DMS53 treated with DMSO at 0.1 percent for 48 hours (cell line): ENCODE measurements around the gene AOAH.

Source experiments
- DNase-seq: peaks from one replicate; lab custom pipeline; 2025; ENCODE audit not compliant: unreplicated experiment; lab: John Stamatoyannopoulos, UW

AOAH gene

DNA sequence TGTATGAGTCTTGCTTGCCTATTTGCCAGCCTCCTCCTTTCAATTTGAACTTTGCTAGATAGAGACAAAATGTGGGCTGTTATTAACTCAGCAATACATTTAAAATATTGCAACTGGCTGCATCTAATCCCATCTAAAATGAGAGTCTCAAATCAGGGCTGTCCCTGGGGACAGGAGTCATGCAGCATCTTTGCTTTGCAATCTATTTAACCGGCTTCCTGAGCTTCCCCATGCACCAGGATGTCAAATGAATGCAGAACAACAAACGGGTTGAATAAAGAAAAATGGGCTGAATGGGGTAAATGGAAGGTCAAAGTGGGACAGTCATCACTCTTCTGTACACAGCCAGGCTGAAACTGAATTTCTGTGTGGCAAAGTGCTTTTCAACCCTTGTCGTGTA lies 89.2 kb downstream of the AOAH start:
- DNase-seq, result no peak

DNA sequence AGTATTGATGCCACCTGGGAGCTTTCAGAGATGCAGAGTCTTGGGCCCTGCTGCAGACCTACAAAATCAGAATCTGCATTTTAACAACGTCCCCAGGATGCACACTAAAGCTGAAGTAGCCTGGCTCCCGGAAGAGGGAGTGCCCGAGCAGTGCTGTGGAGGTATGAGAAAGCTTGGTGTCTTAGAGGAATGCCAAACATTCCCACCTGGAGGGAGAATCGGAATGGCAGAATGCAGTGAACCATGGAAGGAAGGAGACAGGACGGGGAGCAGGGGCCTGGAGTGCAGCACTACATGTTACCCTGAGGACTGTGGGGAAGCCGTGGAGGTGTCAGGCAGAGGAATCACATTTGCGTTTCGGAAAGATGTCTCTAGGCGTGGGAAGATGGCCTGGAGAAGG lies 90.9 kb downstream of the AOAH start:
- DNase-seq, result no peak

DNA sequence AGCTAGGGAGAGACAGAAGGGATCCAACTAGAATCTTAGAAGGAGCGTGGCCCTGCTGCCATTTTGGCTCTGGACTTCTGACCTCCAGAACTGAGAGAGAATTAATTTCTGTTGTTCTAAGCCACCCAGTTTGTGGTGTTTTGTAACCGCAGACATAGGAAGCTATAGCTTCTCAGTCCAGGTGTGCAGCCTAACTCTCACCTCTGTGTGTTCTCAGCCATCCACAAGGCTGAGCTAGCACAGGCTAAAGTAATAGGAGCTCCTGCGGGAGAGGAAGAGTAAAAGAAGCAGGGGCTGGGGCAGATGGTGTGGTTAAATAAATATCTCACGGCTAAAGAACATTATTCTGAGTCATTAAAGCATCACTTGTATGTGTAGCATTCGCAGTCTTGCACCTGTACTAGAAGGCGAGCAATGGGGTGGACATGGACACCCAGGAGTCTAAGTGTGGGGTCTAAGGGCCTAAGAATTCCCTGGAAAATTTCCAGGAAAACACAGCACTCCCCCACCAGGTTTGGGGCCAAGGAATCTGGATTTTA lies 94.1 kb downstream of the AOAH start:
- no peak for DNase-seq

DNA sequence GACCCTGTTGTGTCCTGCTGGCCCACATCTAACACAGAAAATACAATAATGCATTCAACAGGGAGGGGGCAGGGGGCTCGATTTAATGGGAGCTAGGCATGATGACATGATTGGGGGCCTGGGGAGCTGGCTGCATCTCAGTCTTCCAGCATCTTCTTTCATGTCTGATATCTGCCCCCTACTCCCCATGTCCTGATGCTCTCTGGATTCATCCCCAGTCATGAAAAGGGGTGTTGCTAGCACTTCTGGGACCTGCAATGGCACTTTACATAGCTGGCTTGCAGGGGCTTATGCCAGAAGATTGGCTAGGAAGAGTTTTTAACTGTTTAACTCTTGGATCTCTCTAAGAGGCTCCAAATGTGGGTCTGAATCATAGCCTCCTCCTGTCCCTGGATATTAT lies 94.9 kb downstream of the AOAH start:
- no peak for DNase-seq

DNA sequence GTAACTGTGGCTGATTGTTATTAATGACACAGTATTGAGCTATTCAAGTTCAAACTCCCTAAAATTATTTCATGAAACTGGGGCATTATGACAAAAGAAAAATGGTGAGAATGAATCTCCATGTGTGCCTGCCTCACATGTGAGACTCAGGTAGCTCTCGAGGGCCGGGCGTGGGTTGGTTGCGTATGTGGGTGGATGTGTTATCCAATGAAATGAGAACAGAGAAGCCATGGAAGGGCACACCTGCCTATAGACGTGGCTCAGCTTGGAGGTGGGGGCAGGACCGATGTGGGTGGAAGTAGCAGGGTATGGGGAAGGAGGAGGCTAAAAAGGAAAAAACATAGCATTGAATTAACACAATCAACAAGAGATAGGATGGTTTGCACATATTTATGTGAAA lies 96.5 kb downstream of the AOAH start:
- DNase-seq, result no peak

DNA sequence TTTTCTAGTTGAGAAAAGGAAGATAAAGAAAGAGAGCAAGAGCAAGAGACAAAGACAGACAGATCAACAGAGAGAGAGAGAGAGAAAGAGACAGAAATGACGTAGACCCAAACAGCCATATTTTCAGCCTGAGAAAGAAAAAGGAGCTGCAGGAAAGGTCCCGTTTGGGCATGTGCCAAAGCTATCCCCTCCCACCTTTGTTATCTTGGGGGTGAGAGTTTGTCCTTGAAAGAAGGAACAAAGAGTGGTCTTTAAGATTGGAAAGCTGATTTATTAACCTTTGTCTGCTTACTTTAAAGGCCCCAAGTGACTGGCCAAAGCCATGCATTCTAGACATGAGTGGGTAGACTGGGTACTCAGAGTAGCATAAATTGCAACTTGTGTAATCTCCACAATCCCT lies 98.2 kb downstream of the AOAH start:
- DNase-seq, result no peak

DNA sequence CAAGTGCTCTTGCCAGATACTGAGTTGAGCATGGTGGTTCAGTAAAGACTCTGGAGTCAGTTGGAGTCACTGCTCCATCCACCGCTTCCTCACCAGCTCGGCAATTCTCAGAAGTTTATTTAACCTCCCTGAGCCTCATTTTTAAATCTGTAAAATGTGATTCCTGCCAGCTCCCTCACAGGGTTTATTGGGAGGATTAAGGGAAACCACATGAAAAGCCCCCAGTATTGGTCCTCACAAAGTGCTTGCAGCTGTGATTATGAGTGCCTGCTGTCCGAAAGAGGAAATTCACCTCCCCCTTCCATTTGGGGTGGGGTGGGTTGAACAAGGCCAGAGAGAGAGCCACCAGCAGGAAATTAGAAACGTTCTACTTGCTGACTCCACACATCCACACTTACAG lies 99.0 kb downstream of the AOAH start:
- no peak for DNase-seq

DNA sequence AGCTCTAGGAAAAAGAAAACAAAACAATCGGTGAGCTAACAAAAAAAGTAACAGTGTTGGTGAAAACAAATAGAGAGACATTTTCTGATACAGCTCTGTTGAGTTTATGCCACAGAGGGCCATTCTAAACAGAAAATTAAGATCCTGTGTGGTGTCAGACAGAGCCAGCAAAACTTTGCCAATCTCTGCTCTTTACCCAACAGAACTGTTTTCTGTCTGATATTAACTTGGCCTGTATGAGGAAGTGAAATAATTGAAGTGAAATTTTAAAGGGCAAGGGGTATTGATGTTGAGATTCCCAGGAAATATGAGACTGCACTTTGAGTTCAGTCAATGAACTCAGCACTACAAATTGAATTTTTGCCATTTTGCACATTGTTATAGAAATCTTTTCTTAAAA lies 101.0 kb downstream of the AOAH start:
- no peak for DNase-seq

DNA sequence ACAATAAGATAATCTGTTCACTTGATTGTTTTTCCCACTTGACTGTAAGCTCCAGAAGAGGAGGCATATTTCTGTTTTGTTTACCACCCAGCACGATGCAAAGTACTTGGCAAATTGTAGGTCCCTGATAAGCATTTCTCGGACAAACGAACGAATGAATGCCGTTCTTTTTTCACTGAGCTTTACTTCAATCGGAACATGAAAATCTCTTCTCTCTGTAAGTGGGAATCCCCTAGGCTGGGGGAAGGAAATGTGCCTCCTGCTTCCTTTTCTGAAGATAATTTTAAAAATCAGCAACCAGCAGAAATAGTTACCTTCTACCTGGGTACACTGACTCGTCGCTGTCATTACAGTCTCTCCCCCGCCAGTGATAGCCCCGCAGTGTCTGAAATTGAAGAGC lies 102.9 kb downstream of the AOAH start:
- DNase-seq, result no peak

DNA sequence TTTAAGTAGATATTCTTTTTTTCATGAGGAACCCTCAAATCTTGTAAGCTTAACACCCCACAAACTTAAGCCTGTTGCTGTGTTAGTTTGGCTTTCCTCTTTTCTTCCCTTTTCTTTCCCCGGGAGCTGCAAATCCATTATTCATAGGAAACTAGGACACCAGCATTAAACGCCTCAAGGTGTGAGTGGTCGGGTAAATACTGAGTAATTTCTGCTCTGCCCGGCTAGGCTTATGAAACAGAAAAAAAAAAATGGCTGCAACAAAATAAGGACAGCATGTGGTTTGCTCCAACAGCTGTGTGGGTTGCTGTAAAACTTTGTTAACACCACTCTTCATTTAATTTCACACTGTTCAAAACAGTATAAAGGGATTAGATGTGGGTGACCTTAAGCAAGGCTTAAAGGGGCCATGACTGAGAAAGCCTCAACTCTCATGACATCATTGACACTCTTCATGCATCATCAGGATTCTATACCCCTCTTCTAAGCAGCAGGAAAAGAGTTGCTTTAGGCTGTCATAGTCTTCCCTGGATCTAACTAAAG lies 104.1 kb downstream of the AOAH start:
- no peak for DNase-seq

DNA sequence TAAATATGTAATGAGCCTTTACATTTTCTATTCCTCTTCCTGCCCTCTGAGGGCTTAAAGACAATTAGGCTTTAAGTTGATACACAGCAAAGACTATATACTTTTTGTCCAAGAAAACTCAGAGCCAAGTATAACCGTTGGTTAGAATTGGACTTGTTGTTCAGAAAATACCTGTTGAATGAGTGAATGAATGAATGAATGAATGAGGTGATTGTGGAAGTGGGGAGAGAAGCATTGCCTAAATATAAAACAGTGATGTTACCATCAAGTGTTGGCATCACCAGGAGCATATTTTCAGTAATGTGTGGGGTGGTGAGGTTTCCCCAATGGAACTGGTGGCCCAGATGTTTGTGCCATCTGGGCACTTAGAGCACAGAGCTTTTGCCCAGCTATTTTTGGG lies 106.9 kb downstream of the AOAH start:
- no peak for DNase-seq

DNA sequence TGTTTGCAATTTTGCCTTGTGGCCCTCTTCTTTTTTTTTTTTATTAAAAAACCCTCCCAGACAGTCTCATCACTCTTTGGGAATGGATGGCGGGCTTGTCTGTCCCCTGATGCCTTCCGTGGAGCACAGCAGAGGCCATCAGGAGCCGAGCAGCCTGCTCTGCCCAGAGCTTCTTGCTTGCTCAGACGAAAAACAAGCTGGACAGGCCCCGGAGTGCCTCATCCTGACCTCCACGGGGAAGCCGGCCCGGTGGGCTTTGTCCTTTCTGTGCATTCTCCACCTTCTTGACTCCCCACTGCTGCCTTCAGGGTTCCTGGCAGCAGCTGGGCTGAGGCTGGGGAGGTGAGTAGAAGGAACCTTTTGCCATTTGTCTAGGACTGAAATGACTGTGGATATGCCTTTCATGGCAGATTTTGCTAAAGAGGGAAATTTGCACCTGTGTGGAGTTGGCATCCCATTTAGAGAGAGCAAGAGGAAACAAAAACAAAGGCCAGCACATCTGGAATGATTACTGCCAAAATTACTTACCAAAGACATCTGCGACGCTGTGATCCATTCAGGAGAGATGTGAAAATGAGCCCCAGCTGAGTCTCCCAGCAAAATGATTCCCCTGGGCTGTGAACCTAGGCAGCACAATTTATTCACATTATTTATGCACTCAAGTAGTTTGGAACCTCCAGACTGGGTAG lies 108.3 kb downstream of the AOAH start:
- no peak for DNase-seq

DNA sequence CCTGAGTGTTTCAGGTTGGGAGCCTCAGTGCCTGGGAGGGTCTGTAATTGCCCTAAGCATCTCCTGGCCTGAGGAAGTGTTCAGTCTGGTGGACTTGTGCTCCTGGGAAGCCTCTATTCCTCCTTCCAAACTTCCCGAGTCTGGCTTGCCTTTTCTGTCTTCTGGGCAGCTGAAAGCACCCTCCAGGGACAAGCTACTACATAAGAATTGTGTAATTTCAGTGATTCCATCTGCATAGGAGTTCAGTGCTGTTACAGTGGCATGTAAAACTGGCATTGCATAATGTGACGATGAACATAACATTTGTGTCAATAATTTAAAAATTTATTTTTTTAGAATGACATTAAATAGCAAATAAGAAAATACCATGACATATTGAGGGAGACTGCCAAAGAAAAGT lies 109.3 kb downstream of the AOAH start:
- no peak for DNase-seq

DNA sequence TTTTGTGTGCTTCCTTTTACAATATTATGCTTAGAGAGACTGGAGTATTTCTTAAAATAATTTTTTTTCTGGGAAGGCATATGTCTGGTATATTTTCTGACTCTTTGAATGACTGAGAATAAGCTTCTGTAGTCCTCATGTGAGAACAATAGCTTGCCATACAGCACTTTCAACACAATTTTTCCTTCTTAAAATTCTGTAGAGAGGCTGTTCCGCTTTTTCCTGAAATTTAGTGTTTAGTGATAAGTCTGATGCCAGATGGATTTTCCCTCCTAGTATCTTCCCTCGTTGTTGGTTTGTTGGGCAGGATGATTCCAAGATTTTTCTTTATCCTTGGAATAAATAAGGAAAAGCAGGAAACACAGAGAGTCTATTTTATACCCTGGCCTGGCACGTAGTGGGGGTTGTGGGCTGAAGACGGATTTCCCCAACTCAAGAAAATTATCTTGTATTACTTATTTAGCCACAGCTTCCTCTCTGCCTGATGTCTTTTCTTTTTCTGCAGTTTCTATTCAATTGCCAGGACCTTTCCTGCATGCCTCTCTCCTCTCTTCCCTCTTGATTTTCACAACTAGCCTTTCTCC lies 111.2 kb downstream of the AOAH start:
- DNase-seq, result no peak

DNA sequence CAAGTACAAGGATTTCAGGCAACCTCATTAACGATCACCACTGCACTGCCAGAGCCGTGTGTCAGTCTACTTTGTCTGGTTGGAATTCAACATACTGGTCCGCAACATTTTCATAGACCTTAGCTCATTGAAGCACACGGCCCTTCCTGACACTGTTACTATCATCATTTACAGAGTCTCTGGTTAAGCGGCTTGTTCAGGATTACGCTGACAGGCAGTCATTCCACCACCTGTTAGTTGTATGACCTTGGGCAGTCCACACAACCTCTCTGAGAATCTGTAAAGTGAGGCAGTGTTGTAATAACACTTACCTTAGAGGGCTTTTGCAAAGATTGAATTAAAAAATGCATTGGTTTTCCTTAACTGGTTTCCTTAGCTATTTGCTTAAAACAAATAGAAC lies 112.6 kb downstream of the AOAH start:
- DNase-seq, result no peak

DNA sequence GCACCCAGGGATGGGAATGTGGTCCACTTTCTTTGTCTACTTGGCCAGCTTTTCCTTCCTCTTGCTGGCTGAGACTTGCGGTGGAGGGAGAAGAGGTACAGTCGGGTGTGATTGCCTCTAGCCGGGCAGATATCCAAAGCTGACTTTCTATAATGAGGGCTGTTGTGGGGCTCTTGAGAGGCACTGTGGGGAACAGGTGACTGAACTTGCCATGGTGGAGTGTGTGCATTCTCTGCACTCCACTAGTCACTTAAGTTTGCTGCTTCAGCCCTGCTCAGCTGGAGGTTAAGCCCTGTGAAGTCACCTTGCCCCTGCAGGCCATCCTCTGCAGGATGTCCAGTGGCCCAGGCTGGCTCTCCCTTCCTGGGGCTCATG lies 116.6 kb downstream of the AOAH start:
- DNase-seq, result no peak

DNA sequence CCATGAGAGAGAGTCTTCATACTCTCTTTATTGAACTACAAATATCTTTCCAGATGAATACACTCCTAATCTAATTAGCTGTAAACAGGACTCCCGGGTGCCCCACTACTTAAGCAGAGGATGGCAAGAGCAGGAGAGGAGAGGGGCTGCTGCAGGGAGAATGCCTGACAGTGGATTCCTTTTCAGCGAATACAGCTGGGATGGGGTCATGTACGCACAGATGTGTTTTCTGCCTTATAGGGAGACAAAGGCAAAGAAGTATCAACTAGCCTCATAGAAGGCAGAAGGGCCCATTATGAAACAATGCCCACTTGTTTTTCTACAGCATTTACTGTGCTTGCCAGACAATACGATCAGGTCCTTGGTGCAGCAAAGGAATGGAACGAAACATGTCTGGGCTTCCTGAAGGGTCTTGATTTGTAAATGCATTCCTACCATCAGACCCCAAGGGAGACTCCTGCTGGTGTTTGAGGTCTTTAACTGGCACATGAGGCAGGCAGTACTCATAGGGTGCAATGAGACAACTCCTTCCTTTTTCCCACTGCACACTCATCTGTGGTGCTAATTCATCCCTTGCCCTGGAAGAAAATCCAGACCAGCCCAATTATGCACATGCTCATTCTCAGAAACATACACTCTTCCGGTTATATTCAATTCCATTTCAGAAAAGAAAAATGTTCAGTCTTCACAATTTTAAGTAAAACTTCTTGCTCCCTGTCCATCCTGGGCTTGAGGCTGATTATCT lies 117.1 kb downstream of the AOAH start:
- no peak for DNase-seq

DNA sequence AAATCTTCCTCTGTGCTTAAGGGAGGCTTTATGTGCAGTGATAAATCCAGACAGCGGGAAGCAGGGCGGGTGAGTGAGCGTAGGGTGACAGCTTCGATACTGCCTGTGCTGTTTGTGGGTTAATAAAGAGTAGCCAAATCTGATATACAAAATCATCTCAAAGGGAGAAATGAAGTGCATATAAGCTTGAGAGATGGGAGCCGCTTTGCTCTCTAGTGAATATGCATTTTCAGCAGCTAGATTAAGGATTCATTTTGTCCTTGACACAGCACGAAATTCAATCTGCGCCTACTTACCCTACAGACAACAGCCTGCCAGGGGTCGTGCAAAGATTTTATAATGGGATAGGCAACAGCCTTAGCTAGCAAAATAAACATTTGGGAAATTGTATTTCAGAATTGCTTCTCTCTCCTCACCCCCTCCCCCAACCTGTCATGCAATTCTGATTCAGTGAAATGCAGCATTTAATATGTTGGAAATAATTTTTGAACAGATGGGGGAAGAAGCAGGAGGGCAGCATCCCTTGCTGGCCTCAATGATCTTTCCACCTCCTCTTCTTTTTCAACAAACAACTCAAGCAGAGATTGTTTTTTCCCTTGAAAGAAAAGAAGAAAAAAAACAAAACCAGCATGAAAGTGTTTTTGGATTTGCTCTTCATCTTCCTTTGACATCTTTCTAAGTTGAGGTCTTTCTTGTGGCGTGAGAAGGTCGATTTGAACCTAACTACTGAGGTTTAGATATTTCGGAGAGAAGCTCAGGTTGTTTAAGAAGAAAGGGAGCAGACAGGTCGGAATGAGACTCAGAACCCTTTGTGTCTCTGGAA lies 117.9 kb downstream of the AOAH start:
- DNase-seq, result no peak

DNA sequence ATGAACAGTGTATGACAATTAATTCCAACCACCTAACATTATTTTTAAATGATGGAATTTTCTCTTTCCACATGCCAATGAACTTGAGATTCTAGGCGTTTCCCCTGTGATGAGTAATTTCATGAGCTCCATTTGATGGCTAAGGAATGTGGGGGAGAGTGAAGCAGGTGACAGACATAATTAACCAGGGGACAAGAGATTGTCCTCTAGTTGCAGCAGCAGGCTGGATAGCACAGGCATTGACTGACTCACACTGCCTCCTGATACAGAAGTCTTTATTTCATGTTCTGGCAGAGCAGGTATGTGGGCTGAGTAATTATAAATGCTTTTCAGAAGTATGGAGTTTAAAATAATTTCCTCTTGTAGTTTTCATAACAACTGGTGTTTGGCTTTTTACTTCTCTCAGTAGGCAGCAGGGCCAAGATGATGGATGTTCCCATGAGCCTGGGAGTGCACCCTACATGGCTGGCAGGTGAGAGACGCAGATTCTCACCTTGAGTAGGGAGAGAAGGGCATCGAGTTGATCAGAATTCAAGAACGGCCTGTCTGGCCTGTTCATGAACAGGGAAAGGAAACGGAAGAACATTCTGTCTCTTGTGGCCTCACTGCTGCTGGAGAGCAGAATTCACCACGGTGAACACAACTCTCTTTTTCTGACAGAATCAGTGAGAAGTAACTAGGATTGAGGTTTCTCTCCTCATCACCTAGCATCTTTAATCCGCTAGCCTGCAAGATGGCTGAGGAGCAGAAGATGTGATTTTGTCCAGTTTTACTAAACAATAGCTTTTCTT lies 118.8 kb downstream of the AOAH start:
- DNase-seq, result no peak

DNA sequence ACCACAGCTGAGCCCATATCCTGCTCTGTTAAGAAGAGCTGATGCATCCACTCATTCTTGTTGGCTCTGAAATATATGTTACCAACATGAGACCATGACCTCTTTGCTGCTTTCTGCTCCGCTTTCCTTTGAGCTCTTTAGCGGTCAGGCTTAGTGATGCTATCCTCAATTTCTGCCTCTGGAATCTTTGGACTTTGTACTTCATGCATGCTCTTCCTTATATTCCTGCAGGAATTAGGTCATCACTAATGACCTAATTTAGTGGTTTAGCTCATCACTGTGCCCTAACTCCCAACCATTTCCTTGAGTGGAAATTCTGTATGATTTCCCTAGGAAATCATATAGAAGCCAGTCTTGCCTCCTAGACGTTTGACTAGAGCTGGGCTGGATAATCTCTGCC lies 119.5 kb downstream of the AOAH start:
- DNase-seq, result peak; percentile 37
